Loucy (cell line): ENCODE measurements around the gene HPGD.
A peak's percentile ranks its signal among the peaks of the same experiment; 100 is the strongest.

Experiments used
- H2AFZ ChIP-seq: fragments of 200-600 bp; sonication (generic); 2 replicates; pipeline ENCODE4 v1.6.0; 2016; ENCODE audit warnings: antibody characterized with exemption, mild to moderate bottlenecking, low read length, moderate library complexity
- H3F3A ChIP-seq: fragments of 200-600 bp; 2 replicates; pipeline ENCODE4 v1.6.0; 2016; ENCODE audit warnings: antibody characterized with exemption, low read depth, mild to moderate bottlenecking
- H3K27me3 ChIP-seq: fragments of 200-600 bp; sonication (generic); 2 replicates; pipeline ENCODE4 v1.6.1; 2014; ENCODE audit warnings: low read length, mild to moderate bottlenecking; ENCODE audit not compliant: insufficient read depth, poor library complexity, severe bottlenecking
- H3K36me3 ChIP-seq: fragments of 200-600 bp; sonication (generic); 2 replicates; pipeline ENCODE4 v1.6.1; 2016; ENCODE audit warnings: low read length; ENCODE audit not compliant: insufficient read depth
- H3K4me1 ChIP-seq: fragments of 200-600 bp; sonication (generic); 2 replicates; pipeline ENCODE4 v1.5.1; 2014; ENCODE audit warnings: low read length, mild to moderate bottlenecking; ENCODE audit not compliant: insufficient read depth, poor library complexity, severe bottlenecking
- H3K4me2 ChIP-seq: fragments of 200-600 bp; sonication (generic); 2 replicates; pipeline ENCODE4 v1.6.0; 2014; ENCODE audit warnings: antibody characterized with exemption, low read length, low read depth, mild to moderate bottlenecking; ENCODE audit not compliant: poor library complexity, severe bottlenecking
- H3K4me3 ChIP-seq: fragments of 200-600 bp; sonication (generic); 2 replicates; pipeline ENCODE4 v1.5.1; 2014; ENCODE audit warnings: low read length, mild to moderate bottlenecking, mixed read lengths; ENCODE audit not compliant: poor library complexity, severe bottlenecking
- H3K79me2 ChIP-seq: fragments of 200-600 bp; sonication (generic); 2 replicates; pipeline ENCODE4 v1.6.1; 2014; ENCODE audit warnings: low read length; ENCODE audit not compliant: insufficient read depth
- H3K9ac ChIP-seq: fragments of 200-600 bp; sonication (generic); 2 replicates; pipeline ENCODE4 v1.6.0; 2014; ENCODE audit warnings: mild to moderate bottlenecking, low read depth, low read length, moderate library complexity; ENCODE audit not compliant: poor library complexity, severe bottlenecking
- H3K9me2 ChIP-seq: fragments of 200-600 bp; sonication (generic); replicated peaks from 2 replicates; pipeline ENCODE4 v1.6.1; 2016; ENCODE audit warnings: low read depth, low read length, mixed read lengths
- H3K9me3 ChIP-seq: fragments of 200-600 bp; sonication (generic); 2 replicates; pipeline ENCODE4 v1.6.1; 2014; ENCODE audit warnings: mild to moderate bottlenecking, antibody characterized with exemption, low read length, low read depth; ENCODE audit not compliant: insufficient read depth
- H4K20me1 ChIP-seq: fragments of 200-600 bp; sonication (generic); 2 replicates; pipeline ENCODE4 v1.6.0; 2014; ENCODE audit warnings: antibody characterized with exemption, low read length, mild to moderate bottlenecking; ENCODE audit not compliant: insufficient read depth, poor library complexity, severe bottlenecking
- EZH2phosphoT487 ChIP-seq: fragments of 200-600 bp; IDR thresholded peaks from 2 replicates; pipeline ENCODE4 v1.6.1; 2018; ENCODE audit warnings: antibody characterized with exemption, mild to moderate bottlenecking, moderate library complexity, borderline replicate concordance
- TF ChIP-seq, protein P1 (sequence below): fragments of 200-600 bp; sonication (generic); conservative IDR thresholded peaks from 2 replicates; pipeline ENCODE4 v1.5.1; 2014; ENCODE audit warnings: mild to moderate bottlenecking, antibody characterized with exemption, low read length

Gene HPGD

GRCh38 chr4:174521800-174522182, 497 bp downstream of the HPGD start:
- H3F3A ChIP-seq = no peaks in the 10 kb centered on the region
- H3K4me3 ChIP-seq = no peak overlapping the region
- no peaks in the 10 kb centered on the region for H3K9me3 ChIP-seq
- peaks cover 7% of the 10 kb centered on the region for H3K4me1 ChIP-seq
- H3K27me3 ChIP-seq = no peaks in the 10 kb centered on the region
- TF ChIP-seq, protein P1, sequence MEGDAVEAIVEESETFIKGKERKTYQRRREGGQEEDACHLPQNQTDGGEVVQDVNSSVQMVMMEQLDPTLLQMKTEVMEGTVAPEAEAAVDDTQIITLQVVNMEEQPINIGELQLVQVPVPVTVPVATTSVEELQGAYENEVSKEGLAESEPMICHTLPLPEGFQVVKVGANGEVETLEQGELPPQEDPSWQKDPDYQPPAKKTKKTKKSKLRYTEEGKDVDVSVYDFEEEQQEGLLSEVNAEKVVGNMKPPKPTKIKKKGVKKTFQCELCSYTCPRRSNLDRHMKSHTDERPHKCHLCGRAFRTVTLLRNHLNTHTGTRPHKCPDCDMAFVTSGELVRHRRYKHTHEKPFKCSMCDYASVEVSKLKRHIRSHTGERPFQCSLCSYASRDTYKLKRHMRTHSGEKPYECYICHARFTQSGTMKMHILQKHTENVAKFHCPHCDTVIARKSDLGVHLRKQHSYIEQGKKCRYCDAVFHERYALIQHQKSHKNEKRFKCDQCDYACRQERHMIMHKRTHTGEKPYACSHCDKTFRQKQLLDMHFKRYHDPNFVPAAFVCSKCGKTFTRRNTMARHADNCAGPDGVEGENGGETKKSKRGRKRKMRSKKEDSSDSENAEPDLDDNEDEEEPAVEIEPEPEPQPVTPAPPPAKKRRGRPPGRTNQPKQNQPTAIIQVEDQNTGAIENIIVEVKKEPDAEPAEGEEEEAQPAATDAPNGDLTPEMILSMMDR = no peak
- no peak for TF ChIP-seq EZH2phosphoT487
- H3K9ac ChIP-seq = no peak overlapping the region
- H3K79me2 ChIP-seq = no peaks in the 10 kb centered on the region
- no peaks in the 10 kb centered on the region for H3K36me3 ChIP-seq
- no peak overlapping the region for H2AFZ ChIP-seq
- no peak overlapping the region for H3K4me2 ChIP-seq
- H3K9me2 ChIP-seq = no peaks in the 10 kb centered on the region
- no peaks in the 10 kb centered on the region for H4K20me1 ChIP-seq

- H3K4me1 ChIP-seq = peaks cover 7% of the 10 kb centered on the region
- H3K9me2 ChIP-seq = no peaks in the 10 kb centered on the region
- H3K27me3 ChIP-seq = no peaks in the 10 kb centered on the region
- no peak overlapping the region for H2AFZ ChIP-seq
- H3F3A ChIP-seq = no peaks in the 10 kb centered on the region
- H3K4me3 ChIP-seq = no peak overlapping the region
- no peaks in the 10 kb centered on the region for H3K79me2 ChIP-seq
- no peak overlapping the region for H3K4me2 ChIP-seq
- no peaks in the 10 kb centered on the region for H3K36me3 ChIP-seq
- no peaks in the 10 kb centered on the region for H4K20me1 ChIP-seq
- no peaks in the 10 kb centered on the region for H3K9me3 ChIP-seq
- no peak overlapping the region for H3K9ac ChIP-seq
- TF ChIP-seq EZH2phosphoT487 = no peak
- TF ChIP-seq, protein P1 = no peak
Observed at GRCh38 chr4:174520660-174521059, 1.6 kb downstream of the HPGD start.

DNA sequence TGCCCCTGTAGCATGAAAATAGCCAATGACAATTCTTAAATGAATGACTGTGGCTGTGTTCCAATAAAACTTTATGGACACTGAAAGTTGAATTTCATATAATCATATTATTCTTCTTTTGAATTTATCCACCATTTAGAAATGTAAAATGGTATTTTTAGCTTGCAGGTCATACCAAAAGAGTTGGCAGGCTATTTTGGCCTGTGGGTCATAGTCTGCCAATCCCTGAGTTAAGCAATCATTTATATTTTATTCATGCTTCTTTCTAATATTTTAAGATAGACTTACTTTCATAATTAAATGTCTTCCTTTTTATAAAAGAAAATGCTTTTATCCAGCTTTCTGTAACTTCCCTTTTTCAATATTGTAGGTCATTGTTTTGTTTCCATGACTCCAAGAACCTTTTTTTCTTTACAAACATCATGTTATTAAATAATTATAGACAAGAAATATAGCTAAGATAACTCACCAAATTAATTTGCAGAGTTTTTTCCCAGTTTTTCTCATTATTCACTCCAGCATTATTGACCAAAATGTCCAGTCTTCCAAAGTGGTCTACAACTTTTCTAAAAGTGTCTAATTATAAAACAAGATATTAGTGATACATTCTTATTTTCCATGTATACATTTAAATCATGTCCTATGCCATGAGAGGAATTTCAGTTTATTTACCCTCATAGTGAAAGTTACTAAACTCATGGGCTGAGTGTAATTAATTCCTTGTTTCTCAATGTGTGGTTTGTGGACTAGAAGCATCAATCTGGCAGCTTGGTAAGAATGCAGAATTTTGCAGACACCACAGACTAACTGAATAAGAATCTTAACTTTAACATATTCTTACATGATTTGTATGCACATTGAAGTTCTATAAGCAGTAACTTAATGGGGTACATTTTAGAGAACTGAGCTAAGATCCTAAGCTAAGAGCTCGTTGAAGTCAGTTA, 4.5 kb downstream of the HPGD start:
- no peak overlapping the region for H3K4me2 ChIP-seq
- TF ChIP-seq, protein P1 = no peak
- no peak for TF ChIP-seq EZH2phosphoT487
- H2AFZ ChIP-seq = peak overlapping the region; percentile 49; the same call in 1 of the 2 replicates
- H3K9me3 ChIP-seq = no peaks in the 10 kb centered on the region
- H3K9me2 ChIP-seq = no peaks in the 10 kb centered on the region
- no peaks in the 10 kb centered on the region; the same call in 1 of the 2 replicates for H3F3A ChIP-seq
- H3K27me3 ChIP-seq = no peaks in the 10 kb centered on the region
- H3K9ac ChIP-seq = no peak overlapping the region
- H3K4me3 ChIP-seq = no peak overlapping the region
- H3K4me1 ChIP-seq = peaks cover 7% of the 10 kb centered on the region
- H3K36me3 ChIP-seq = no peaks in the 10 kb centered on the region
- H3K79me2 ChIP-seq = no peaks in the 10 kb centered on the region
- H4K20me1 ChIP-seq = no peaks in the 10 kb centered on the region
